ENCODE results near the gene KATNAL1. TPM values are rescaled to one million over a fixed set of nuclear protein-coding genes. Genes with fewer than 3 reads are reported as not detected.

KATNAL1 gene
- total RNA-seq, 2 donors from 2014 or later = 13.7 to 19.1 TPM

DNA sequence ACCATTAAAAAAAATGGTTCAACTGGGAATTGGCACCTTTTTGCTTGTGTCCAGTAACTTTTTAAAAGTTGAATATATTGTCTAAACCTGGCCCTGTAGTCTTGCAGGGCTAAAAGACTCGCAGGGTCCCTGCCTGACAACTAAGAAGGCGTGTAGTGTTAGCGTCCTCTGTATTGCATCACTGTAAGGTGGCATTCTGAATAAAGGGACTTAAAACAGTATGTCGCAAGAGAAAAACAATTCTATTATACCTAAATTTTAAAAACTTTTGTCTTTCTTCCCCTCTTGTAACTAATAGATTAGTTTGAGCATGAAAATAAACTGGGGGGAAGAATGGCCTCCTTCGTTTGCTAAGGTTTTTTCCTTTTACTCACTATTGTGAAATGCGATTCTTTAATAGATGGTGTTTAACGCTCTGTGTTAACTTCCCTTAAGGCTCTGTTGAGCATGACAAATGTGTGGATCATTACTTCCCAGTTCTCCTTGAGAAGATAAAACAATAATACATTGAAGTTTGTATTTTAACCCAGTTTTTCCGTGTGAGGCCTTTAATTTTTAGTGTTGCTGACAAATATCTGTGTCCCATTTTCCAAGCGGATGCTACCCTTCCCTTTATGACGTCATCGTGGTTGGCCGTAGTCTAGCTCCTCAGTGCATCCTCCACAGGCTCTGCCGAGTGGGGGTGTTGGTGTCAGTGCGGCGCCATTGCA lies 134.6 kb downstream of the KATNAL1 start:
- Histone ChIP-seq H3K36me3 (no peaks in the 10 kb centered on the region), H3K27ac (no peak overlapping the region), H3K4me3 (no peak overlapping the region), H3K4me1 (ENCODE audit: control insufficient read depth in 1 of 2, low read depth in 2 of 2) (no peaks in the 10 kb centered on the region), H3K27me3 (replicated peaks; ENCODE audit: insufficient read depth) (no peaks in the 10 kb centered on the region), H3K9me3 (no peaks in the 10 kb centered on the region)
- no peak for ATAC-seq (ENCODE audit: insufficient number of reproducible peaks, low FRiP score, low read depth)
- no peak for DNase-seq (ENCODE audit: low spot score)
- TF ChIP-seq, protein P1, sequence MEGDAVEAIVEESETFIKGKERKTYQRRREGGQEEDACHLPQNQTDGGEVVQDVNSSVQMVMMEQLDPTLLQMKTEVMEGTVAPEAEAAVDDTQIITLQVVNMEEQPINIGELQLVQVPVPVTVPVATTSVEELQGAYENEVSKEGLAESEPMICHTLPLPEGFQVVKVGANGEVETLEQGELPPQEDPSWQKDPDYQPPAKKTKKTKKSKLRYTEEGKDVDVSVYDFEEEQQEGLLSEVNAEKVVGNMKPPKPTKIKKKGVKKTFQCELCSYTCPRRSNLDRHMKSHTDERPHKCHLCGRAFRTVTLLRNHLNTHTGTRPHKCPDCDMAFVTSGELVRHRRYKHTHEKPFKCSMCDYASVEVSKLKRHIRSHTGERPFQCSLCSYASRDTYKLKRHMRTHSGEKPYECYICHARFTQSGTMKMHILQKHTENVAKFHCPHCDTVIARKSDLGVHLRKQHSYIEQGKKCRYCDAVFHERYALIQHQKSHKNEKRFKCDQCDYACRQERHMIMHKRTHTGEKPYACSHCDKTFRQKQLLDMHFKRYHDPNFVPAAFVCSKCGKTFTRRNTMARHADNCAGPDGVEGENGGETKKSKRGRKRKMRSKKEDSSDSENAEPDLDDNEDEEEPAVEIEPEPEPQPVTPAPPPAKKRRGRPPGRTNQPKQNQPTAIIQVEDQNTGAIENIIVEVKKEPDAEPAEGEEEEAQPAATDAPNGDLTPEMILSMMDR (IDR thresholded peaks at IDR 0.05) = no peak

DNA sequence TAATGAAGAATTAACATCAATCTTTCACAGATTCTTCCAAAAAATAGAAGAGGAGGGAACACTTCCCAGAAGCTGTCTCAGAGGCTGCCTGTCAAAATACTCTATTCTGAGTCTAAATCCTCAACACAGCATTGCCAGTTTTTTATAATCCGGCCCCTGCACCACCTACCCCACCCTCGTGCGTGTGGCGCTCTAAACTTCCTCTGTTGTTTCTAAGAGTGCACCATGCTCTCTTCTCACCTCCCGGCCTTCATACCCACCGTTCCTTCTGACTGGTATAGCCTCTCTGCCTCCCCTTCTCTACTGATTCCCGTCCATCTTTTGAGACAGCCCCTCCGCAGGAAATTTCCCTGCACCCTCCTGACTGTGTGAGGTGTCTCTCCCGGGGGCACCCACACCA lies 136.8 kb downstream of the KATNAL1 start:
- DNase-seq (ENCODE audit: low spot score) = no peak
- TF ChIP-seq, protein P1 (IDR thresholded peaks at IDR 0.05) = no peak

DNA sequence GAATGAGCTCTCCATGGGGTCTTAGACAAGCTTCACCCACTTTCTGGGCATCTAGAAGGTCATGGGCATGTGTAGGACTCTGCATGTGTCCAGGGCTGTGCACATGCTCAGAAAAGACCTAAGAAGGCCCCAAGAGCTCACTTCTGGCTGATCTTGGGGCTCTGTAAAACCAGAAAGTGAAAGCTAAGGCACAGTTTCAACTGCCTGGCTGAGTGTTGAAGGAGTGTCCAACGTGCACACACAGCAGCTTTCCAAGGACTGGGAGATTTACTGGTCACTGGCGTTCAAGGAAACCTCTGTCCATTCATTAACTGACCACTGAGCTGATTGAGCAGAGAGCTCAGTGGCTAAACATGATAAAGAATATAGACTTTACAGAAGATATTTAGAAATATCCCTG lies 137.9 kb downstream of the KATNAL1 start:
- Histone ChIP-seq H3K27ac (no peak overlapping the region), H3K4me3 (no peak overlapping the region), H3K4me1 (ENCODE audit: control insufficient read depth in 1 of 2, low read depth in 2 of 2) (no peaks in the 10 kb centered on the region), H3K36me3 (no peaks in the 10 kb centered on the region), H3K27me3 (replicated peaks; ENCODE audit: insufficient read depth) (no peaks in the 10 kb centered on the region), H3K9me3 (no peaks in the 10 kb centered on the region)
- TF ChIP-seq, protein P1 (IDR thresholded peaks at IDR 0.05) = no peak
- DNase-seq (ENCODE audit: low spot score) (no peak), ATAC-seq (ENCODE audit: insufficient number of reproducible peaks, low FRiP score, low read depth) (no peak)

More for the DNA sequence above, 136.8 kb downstream of the KATNAL1 start:
- Histone ChIP-seq H3K27ac (no peak overlapping the region), H3K9me3 (no peaks in the 10 kb centered on the region), H3K4me3 (no peak overlapping the region), H3K4me1 (ENCODE audit: control insufficient read depth in 1 of 2, low read depth in 2 of 2) (no peaks in the 10 kb centered on the region), H3K36me3 (no peaks in the 10 kb centered on the region), H3K27me3 (replicated peaks; ENCODE audit: insufficient read depth) (no peaks in the 10 kb centered on the region)
- no peak for ATAC-seq (ENCODE audit: insufficient number of reproducible peaks, low FRiP score, low read depth)

DNA sequence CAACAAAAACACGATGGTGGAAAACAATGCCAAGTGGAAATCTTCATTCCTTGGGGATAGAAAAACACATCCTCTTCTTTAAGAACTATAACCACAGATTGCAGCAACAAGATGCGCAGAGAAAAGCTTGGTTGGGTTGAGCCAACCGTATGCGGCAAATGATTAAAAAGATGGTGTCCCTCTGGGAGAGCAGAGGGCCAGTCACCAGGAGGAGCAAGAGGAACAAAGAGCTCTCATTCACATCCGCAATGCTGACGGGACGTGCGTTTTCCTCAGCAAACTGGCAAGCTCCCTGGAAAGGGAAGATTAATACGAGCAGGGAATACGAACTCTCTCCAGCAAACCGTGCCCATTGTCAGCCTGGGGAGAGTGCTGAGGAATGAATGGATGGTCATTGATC lies 141.6 kb downstream of the KATNAL1 start:
- TF ChIP-seq, protein P1 (IDR thresholded peaks at IDR 0.05) = no peak
- H3K4me3 ChIP-seq = no peak overlapping the region
- ATAC-seq (ENCODE audit: insufficient number of reproducible peaks, low FRiP score, low read depth) = no peak

DNA sequence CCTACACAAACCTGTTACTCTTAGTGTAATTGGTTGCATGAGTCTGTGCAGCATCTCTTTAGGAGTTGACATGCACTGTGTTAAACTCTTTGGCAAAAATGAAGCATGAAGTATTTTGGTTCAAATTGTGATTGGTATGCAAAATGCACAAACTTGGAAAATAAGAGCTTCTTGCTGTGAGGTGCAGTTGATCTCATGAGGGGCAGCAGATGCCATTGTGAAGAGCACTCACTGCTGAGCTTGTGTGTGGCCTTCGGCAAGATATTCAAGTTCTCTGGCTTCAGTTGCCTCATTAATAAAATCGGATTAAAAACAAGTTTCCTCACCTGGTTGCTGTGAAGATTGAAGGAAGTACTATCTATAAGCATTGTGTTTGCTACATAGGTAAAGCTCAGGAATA lies 142.3 kb downstream of the KATNAL1 start:
- no peak overlapping the region for H3K27ac ChIP-seq
- TF ChIP-seq, protein P1 (IDR thresholded peaks at IDR 0.05) = no peak
- ATAC-seq (ENCODE audit: insufficient number of reproducible peaks, low FRiP score, low read depth) (no peak), DNase-seq (ENCODE audit: low spot score) (no peak)
- no peak overlapping the region for H3K4me3 ChIP-seq
- no peaks in the 10 kb centered on the region for H3K9me3 ChIP-seq
- H3K36me3 ChIP-seq = no peaks in the 10 kb centered on the region
- H3K27me3 ChIP-seq (replicated peaks; ENCODE audit: insufficient read depth) = no peaks in the 10 kb centered on the region
- H3K4me1 ChIP-seq (ENCODE audit: control insufficient read depth in 1 of 2, low read depth in 2 of 2) = no peaks in the 10 kb centered on the region

More for the DNA sequence above, 141.6 kb downstream of the KATNAL1 start:
- H3K9me3 ChIP-seq = no peaks in the 10 kb centered on the region
- H3K27ac ChIP-seq = no peak overlapping the region
- DNase-seq (ENCODE audit: low spot score) = no peak
- no peaks in the 10 kb centered on the region for H3K27me3 ChIP-seq (replicated peaks; ENCODE audit: insufficient read depth)
- no peaks in the 10 kb centered on the region for H3K4me1 ChIP-seq (ENCODE audit: control insufficient read depth in 1 of 2, low read depth in 2 of 2)
- no peaks in the 10 kb centered on the region for H3K36me3 ChIP-seq

Measured in thoracic aorta (tissue), 2 donors.